HCT116 (cell line): ENCODE results near the gene OAT. TPM values are rescaled to one million over a fixed set of nuclear protein-coding genes. Genes with fewer than 3 reads are reported as not detected.

Experiments used
- ATAC-seq: fragments of 200-7000 bp; cut with Tn5 transposase; 2 replicates; pipeline ENCODE4 v1.9.1; 2020; ENCODE audit warnings: mild to moderate bottlenecking, moderate library complexity
- BruUV-seq: library from RNA; stranded (reverse); fragments of 400-500 nt; replicated peaks from 2 replicates; lab custom pipeline; 2021; lab: Mats Ljungman, UMichigan
- CTCF ChIA-PET: fragments of 300-600 bp; sonication (Branson Sonifier 250); formaldehyde crosslinking; loops from one replicate; lab custom pipeline; 2021; ENCODE audit warnings: antibody characterized with exemption; lab: Charles Lee
- POLR2A ChIA-PET: fragments of 300-600, 350-600 bp; sonication (Branson Sonifier 250); formaldehyde crosslinking; loops from one replicate; lab custom pipeline; 2021; ENCODE audit warnings: antibody characterized with exemption; lab: Charles Lee
- RAD21 ChIA-PET, 2 experiments: fragments of 300-600 bp; sonication (Branson Sonifier 250); formaldehyde crosslinking; loops; one replicate each; lab custom pipeline; 2023; ENCODE audit warnings: low total read pairs in 2 of 2; ENCODE audit not compliant: uncharacterized antibody in 2 of 2, unreplicated experiment in 2 of 2, low non-redundant PET in 1 of 2; lab: Charles Lee
- DNase-seq: peaks from one replicate; pipeline ENCODE4 v3.0.0-alpha.2; 2010; ENCODE audit warnings: low read depth, low spot score
- H2AFZ ChIP-seq: fragments of 200-600 bp; shearing (Covaris generic), sonication (generic); 2 replicates; pipeline ENCODE4 v1.6.1; 2017; ENCODE audit warnings: low read depth, mixed run types, mixed read lengths, antibody characterized with exemption, low read length; ENCODE audit not compliant: poor library complexity, severe bottlenecking
- H3K27ac ChIP-seq: 2 replicates; pipeline ENCODE4 v1.5.1; 2012; ENCODE audit warnings: low read depth, low read length
- H3K27me3 ChIP-seq: fragments of 200-600 bp; sonication (generic); 2 replicates; pipeline ENCODE4 v1.6.1; 2016; ENCODE audit warnings: mixed run types, low read length, mixed read lengths; ENCODE audit not compliant: insufficient read depth
- H3K36me3 ChIP-seq, 2 experiments: fragments of 200-500 bp in 1 of 2; fragments of 200-600 bp in 1 of 2; sonication (Bioruptor generic) in 1 of 2; sonication (generic) in 1 of 2; 2 replicates each; pipeline versions ENCODE4 v1.5.1 to v1.6.1; 2014 to 2016; ENCODE audit warnings: low read length in 2 of 2, inconsistent platforms in 1 of 2, mixed read lengths in 1 of 2, mixed run types in 1 of 2; ENCODE audit not compliant: insufficient read depth in 2 of 2, control insufficient read depth in 1 of 2
- H3K4me1 ChIP-seq, 2 experiments: fragments of 200-600 bp in 1 of 2; sonication (generic) in 1 of 2; 2 replicates each; pipeline versions ENCODE4 v1.5.1 to v1.6.1; 2012 to 2017; ENCODE audit warnings: low read length in 2 of 2, inconsistent platforms in 1 of 2, mild to moderate bottlenecking in 1 of 2, mixed read lengths in 1 of 2, mixed run types in 1 of 2, moderate library complexity in 1 of 2; ENCODE audit not compliant: insufficient read depth in 2 of 2, control insufficient read depth in 1 of 2
- H3K4me2 ChIP-seq: fragments of 200-600 bp; sonication (generic); 2 replicates; pipeline ENCODE4 v1.6.1; 2017; ENCODE audit warnings: mixed run types, low read length, mixed read lengths
- H3K4me3 ChIP-seq, 2 experiments: fragments of 200-600 bp in 1 of 2; sonication (generic) in 1 of 2; replicated peaks in 1 of 2; 2 replicates each; pipeline ENCODE4 v1.5.1; 2011 to 2016; ENCODE audit warnings: low read length in 2 of 2, control low read depth in 1 of 2, low read depth in 1 of 2, mild to moderate bottlenecking in 1 of 2, mixed read lengths in 1 of 2, mixed run types in 1 of 2
- H3K79me2 ChIP-seq: fragments of 200-600 bp; sonication (generic); 2 replicates; pipeline ENCODE4 v1.6.1; 2017; ENCODE audit warnings: mild to moderate bottlenecking, mixed run types, low read length, moderate library complexity, mixed read lengths; ENCODE audit not compliant: insufficient read depth
- H3K9ac ChIP-seq: fragments of 200-600 bp; sonication (generic); 2 replicates; pipeline ENCODE4 v1.6.1; 2016; ENCODE audit warnings: low read length, mixed read lengths
- H3K9me2 ChIP-seq: fragments of 200-600 bp; sonication (generic), shearing (Covaris generic); 2 replicates; pipeline ENCODE4 v1.6.1; 2017; ENCODE audit warnings: mixed run types, mild to moderate bottlenecking, moderate library complexity; ENCODE audit not compliant: insufficient read depth
- H3K9me3 ChIP-seq, 2 experiments: fragments of 200-500 bp in 1 of 2; fragments of 200-600 bp in 1 of 2; sonication (Bioruptor generic) in 1 of 2; sonication (generic) in 1 of 2; 2 replicates each; pipeline ENCODE4 v1.6.1; 2014 to 2017; ENCODE audit warnings: low read length in 2 of 2, mixed read lengths in 2 of 2, inconsistent platforms in 1 of 2, low read depth in 1 of 2, mild to moderate bottlenecking in 1 of 2, mixed run types in 1 of 2, moderate library complexity in 1 of 2; ENCODE audit not compliant: control insufficient read depth in 1 of 2, insufficient read depth in 1 of 2
- H4K20me1 ChIP-seq: fragments of 200-600 bp; sonication (generic), shearing (Covaris generic); 2 replicates; pipeline ENCODE4 v1.6.1; 2017; ENCODE audit warnings: mixed run types, mild to moderate bottlenecking, moderate library complexity; ENCODE audit not compliant: insufficient read depth
- CEBPB ChIP-seq: IDR thresholded peaks from 2 replicates; pipeline ENCODE4 v1.6.1; 2012; ENCODE audit warnings: low read depth
- EGR1 ChIP-seq: IDR thresholded peaks from 2 replicates; pipeline ENCODE4 v1.6.1; 2012; ENCODE audit warnings: low read depth
- ELF1 ChIP-seq: IDR thresholded peaks from 2 replicates; pipeline ENCODE4 v1.6.1; 2012; ENCODE audit warnings: low read depth, borderline replicate concordance
- EZH2 ChIP-seq: fragments of 200-600 bp; sonication (generic); IDR thresholded peaks from 2 replicates; pipeline ENCODE4 v1.6.1; 2017; ENCODE audit warnings: antibody characterized with exemption, mixed run types
- EZH2phosphoT487 ChIP-seq: fragments of 200-600 bp; IDR thresholded peaks from 2 replicates; pipeline ENCODE4 v1.6.1; 2018; ENCODE audit warnings: antibody characterized with exemption, borderline replicate concordance
- FOSL1 ChIP-seq: IDR thresholded peaks from 2 replicates; pipeline ENCODE4 v1.6.1; 2012; ENCODE audit warnings: low read depth
- JUND ChIP-seq: IDR thresholded peaks from 2 replicates; pipeline ENCODE4 v1.6.1; 2012
- MAX ChIP-seq: IDR thresholded peaks from 2 replicates; pipeline ENCODE4 v1.6.1; 2012
- POLR2A ChIP-seq: IDR thresholded peaks from 2 replicates; pipeline ENCODE4 v1.7.0; 2011; ENCODE audit warnings: borderline replicate concordance; ENCODE audit not compliant: insufficient read depth, insufficient read length; ENCODE audit errors: extremely low read depth
- POLR2AphosphoS5 ChIP-seq: IDR thresholded peaks from 2 replicates; pipeline ENCODE4 v1.6.1; 2011; ENCODE audit warnings: mild to moderate bottlenecking, low read depth, low read length, moderate library complexity
- REST ChIP-seq: IDR thresholded peaks from 2 replicates; pipeline ENCODE4 v1.6.1; 2012; ENCODE audit warnings: low read depth
- SIN3A ChIP-seq: IDR thresholded peaks from 2 replicates; pipeline ENCODE4 v1.6.1; 2012; ENCODE audit warnings: low read depth
- SP1 ChIP-seq: IDR thresholded peaks from 2 replicates; pipeline ENCODE4 v1.6.1; 2012; ENCODE audit warnings: low read depth
- SRF ChIP-seq: IDR thresholded peaks from 2 replicates; pipeline ENCODE4 v1.6.1; 2012; ENCODE audit warnings: low read depth
- TCF7L2 ChIP-seq: IDR thresholded peaks from 2 replicates; pipeline ENCODE4 v1.7.0; 2011; ENCODE audit warnings: borderline replicate concordance, inconsistent platforms; ENCODE audit not compliant: insufficient read depth, insufficient read length; ENCODE audit errors: extremely low read depth
- YY1 ChIP-seq: IDR thresholded peaks from 2 replicates; pipeline ENCODE4 v1.6.1; 2011; ENCODE audit warnings: low read length, low read depth, moderate library complexity, mild to moderate bottlenecking; ENCODE audit not compliant: insufficient replicate concordance; ENCODE audit errors: extremely low read depth
- ZBTB33 ChIP-seq: IDR thresholded peaks from 2 replicates; pipeline ENCODE4 v1.6.1; 2011; ENCODE audit warnings: mild to moderate bottlenecking, low read length, moderate library complexity; ENCODE audit not compliant: insufficient replicate concordance; ENCODE audit errors: extremely low read depth
- ZFX ChIP-seq: fragments of 450-650 bp; IDR thresholded peaks from 2 replicates; pipeline ENCODE4 v1.6.1; 2017
- ZNF274 ChIP-seq: fragments of 200-500 bp; sonication (Bioruptor generic); IDR thresholded peaks from 2 replicates; pipeline ENCODE4 v1.6.1; 2014; ENCODE audit warnings: mild to moderate bottlenecking, low read depth, low read length, inconsistent platforms
- intact Hi-C: fragments of 100-400 bp; cut with micrococcal nuclease; formaldehyde crosslinking; loops from 2 replicates; pipeline ENCODE4 v1.10.0; 2022
- total RNA-seq: library from RNA; stranded (reverse); gene quantifications from one replicate; pipeline ENCODE4 v1.2.1, GENCODE V29; 2021; ENCODE audit not compliant: unreplicated experiment
- TF ChIP-seq, protein P1 (sequence below), 3 experiments: fragments of 200-600 bp in 1 of 3; sonication (generic) in 1 of 3; IDR thresholded peaks in 2 of 3; conservative IDR thresholded peaks in 1 of 3; 2 replicates each; pipeline ENCODE4 v1.5.1; 2012 to 2017; ENCODE audit warnings: low read depth in 2 of 3, low read length in 2 of 3, antibody characterized with exemption in 1 of 3, borderline replicate concordance in 1 of 3, control low read depth in 1 of 3, mild to moderate bottlenecking in 1 of 3, mixed read lengths in 1 of 3, mixed run types in 1 of 3, moderate library complexity in 1 of 3; ENCODE audit not compliant: insufficient read depth in 1 of 3

The OAT gene
- total RNA-seq, 1 experiment from 2014 or later = 133 TPM

GRCh38 chr10:124428207-124428777 is 9.6 kb upstream of the OAT start:
- intact Hi-C loops = no loop called here
- RAD21 ChIA-PET = interaction anchor here in 1 of 2 experiments (1.4 kb wide), 1 partner anchor 25 kb away, joined by 5 read pairs; no protein-coding TSS in a partner anchor
- no peak overlapping the region for H3K4me2 ChIP-seq
- H3K27me3 ChIP-seq = no peaks in the 10 kb centered on the region
- H3K9ac ChIP-seq = no peak overlapping the region
- no peak overlapping the region for H3K27ac ChIP-seq
- H3K9me3 ChIP-seq = no peaks in the 10 kb centered on the region
- TF ChIP-seq JUND = no peak
- TF ChIP-seq SRF = no peak
- no peak for TF ChIP-seq SP1
- TF ChIP-seq, protein P1, sequence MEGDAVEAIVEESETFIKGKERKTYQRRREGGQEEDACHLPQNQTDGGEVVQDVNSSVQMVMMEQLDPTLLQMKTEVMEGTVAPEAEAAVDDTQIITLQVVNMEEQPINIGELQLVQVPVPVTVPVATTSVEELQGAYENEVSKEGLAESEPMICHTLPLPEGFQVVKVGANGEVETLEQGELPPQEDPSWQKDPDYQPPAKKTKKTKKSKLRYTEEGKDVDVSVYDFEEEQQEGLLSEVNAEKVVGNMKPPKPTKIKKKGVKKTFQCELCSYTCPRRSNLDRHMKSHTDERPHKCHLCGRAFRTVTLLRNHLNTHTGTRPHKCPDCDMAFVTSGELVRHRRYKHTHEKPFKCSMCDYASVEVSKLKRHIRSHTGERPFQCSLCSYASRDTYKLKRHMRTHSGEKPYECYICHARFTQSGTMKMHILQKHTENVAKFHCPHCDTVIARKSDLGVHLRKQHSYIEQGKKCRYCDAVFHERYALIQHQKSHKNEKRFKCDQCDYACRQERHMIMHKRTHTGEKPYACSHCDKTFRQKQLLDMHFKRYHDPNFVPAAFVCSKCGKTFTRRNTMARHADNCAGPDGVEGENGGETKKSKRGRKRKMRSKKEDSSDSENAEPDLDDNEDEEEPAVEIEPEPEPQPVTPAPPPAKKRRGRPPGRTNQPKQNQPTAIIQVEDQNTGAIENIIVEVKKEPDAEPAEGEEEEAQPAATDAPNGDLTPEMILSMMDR (IDR thresholded peaks at IDR 0.05 in 2 of 3, conservative IDR thresholded peaks at IDR 0.05 in 1 of 3; ENCODE audit: borderline replicate concordance in 1 of 3, insufficient read depth in 1 of 3, low read depth in 2 of 3, low read length in 2 of 3) = no peak
- TF ChIP-seq ZFX = no peak
- TF ChIP-seq CEBPB = no peak
- no peak for TF ChIP-seq POLR2A
- no peak for TF ChIP-seq POLR2AphosphoS5
- no peak for TF ChIP-seq EGR1
- TF ChIP-seq MAX = no peak
- no peak for TF ChIP-seq EZH2phosphoT487
- no peak for TF ChIP-seq REST
- no peak for TF ChIP-seq FOSL1
- no peak for TF ChIP-seq EZH2
- no peak for TF ChIP-seq ELF1
- TF ChIP-seq ZNF274 = no peak
- no peak for TF ChIP-seq ZBTB33
- TF ChIP-seq SIN3A = no peak
- TF ChIP-seq YY1 = no peak
- TF ChIP-seq TCF7L2 = no peak
- BruUV-seq = no TSS peak
- no peaks in the 10 kb centered on the region for H3K9me2 ChIP-seq
- POLR2A ChIA-PET = interaction anchor here (2.3 kb wide), 1 partner anchor 10 kb away, joined by 14 read pairs; the partner anchor contains the start of gene OAT
- H2AFZ ChIP-seq = no peak overlapping the region
- H3K4me3 ChIP-seq = no peak overlapping the region
- DNase-seq (no peak), ATAC-seq (no peak)
- H3K36me3 ChIP-seq = no peaks in the 10 kb centered on the region
- H4K20me1 ChIP-seq = no peaks in the 10 kb centered on the region
- no peaks in the 10 kb centered on the region for H3K79me2 ChIP-seq
- CTCF ChIA-PET = interaction anchor here (0.7 kb wide), 1 partner anchor 25 kb away, joined by 3 read pairs; no protein-coding TSS in a partner anchor
- H3K4me1 ChIP-seq = no peaks in the 10 kb centered on the region
